HFF-Myc (cell line): ENCODE results near the gene ATG9A.
A peak's percentile ranks its signal among the peaks of the same experiment; 100 is the strongest.

Experiments used
- DNase-seq: peaks from one replicate; pipeline ENCODE4 v3.0.0-alpha.2; 2011; ENCODE audit warnings: low read depth; ENCODE audit errors: extremely low read depth
- H3K4me3 ChIP-seq: replicated peaks from 2 replicates; pipeline ENCODE4 v1.5.1; 2011; ENCODE audit warnings: low read depth, mild to moderate bottlenecking, control low read depth, low read length
- CTCF ChIP-seq: IDR thresholded peaks from 2 replicates; pipeline ENCODE4 v1.5.1; 2012; ENCODE audit warnings: mild to moderate bottlenecking, low read depth, low read length, control low read depth; ENCODE audit errors: missing control alignments

ATG9A gene

GRCh38 chr2:219247678-219248642, 18.5 kb upstream of the ATG9A start:
- no peak for TF ChIP-seq CTCF
- no peak for DNase-seq
- no peak overlapping the region for H3K4me3 ChIP-seq

GRCh38 chr2:219246559-219246958, 17.1 kb upstream of the ATG9A start:
- TF ChIP-seq CTCF = no peak
- peak overlapping the region; percentile 84; the same call in 1 of the 2 replicates for H3K4me3 ChIP-seq
- DNase-seq = no peak

- peak overlapping the region; percentile 84 for H3K4me3 ChIP-seq
- DNase-seq = no peak
- no peak for TF ChIP-seq CTCF
Observed at GRCh38 chr2:219245899-219246230, 16.4 kb upstream of the ATG9A start.

GRCh38 chr2:219245148-219245898, 15.9 kb upstream of the ATG9A start, which contains the start of the genes GLB1L and STK16:
Gene GLB1L (minus strand): TSS chr2:219245444. CDS start chr2:219243573, 1,871 bp downstream.
Gene STK16 (plus strand): TSS chr2:219245479. CDS start chr2:219246000, 521 bp downstream.
- H3K4me3 ChIP-seq = peak within 1 kb of the TSS; percentile 84
- TF ChIP-seq CTCF = no peak
- peak; percentile 81 for DNase-seq

GRCh38 chr2:219244789-219245147, 15.3 kb upstream of the ATG9A start:
- no peak for TF ChIP-seq CTCF
- DNase-seq = no peak
- H3K4me3 ChIP-seq = peak overlapping the region; percentile 84

- no peak overlapping the region for H3K4me3 ChIP-seq
- no peak for DNase-seq
- TF ChIP-seq CTCF = no peak
Observed at GRCh38 chr2:219243291-219243761, 13.9 kb upstream of the ATG9A start.
